IPS DF 6.9 (cell line): ENCODE data around the gene RCOR1.

ENCODE experiments used
- DNase-seq: peaks from one replicate; pipeline ENCODE4 v3.0.0-alpha.2; 2013; ENCODE audit warnings: low read depth, low spot score
- H3K27ac ChIP-seq: one replicate; pipeline ENCODE4 v1.5.1; 2013; ENCODE audit warnings: low read length, control low read depth
- H3K27me3 ChIP-seq: 2 replicates; pipeline ENCODE4 v1.6.1; 2013; ENCODE audit warnings: mild to moderate bottlenecking, low read length; ENCODE audit not compliant: control insufficient read depth, insufficient read depth
- H3K36me3 ChIP-seq: 2 replicates; pipeline ENCODE4 v1.6.1; 2013; ENCODE audit warnings: low read length; ENCODE audit not compliant: control insufficient read depth, insufficient read depth
- H3K4me1 ChIP-seq: 2 replicates; pipeline ENCODE4 v1.6.1; 2013; ENCODE audit warnings: low read length; ENCODE audit not compliant: control insufficient read depth, insufficient read depth
- H3K4me3 ChIP-seq: 2 replicates; pipeline ENCODE4 v1.5.1; 2013; ENCODE audit warnings: mild to moderate bottlenecking, low read length
- H3K9me3 ChIP-seq: 2 replicates; pipeline ENCODE4 v1.6.1; 2013; ENCODE audit warnings: low read length, inconsistent platforms; ENCODE audit not compliant: control insufficient read depth, insufficient read depth
- WGBS: extraction: QIAGEN DNeasy Blood & Tissue Kit; methylation state at CpG from one replicate; pipeline ENCODE4 v1.1.7; 2013; ENCODE audit warnings: mixed read lengths, missing lambda C conversion rate; ENCODE audit not compliant: insufficient read length, insufficient coverage; 5-methylcytosine and 5-hydroxymethylcytosine counted together

RCOR1 gene

DNA sequence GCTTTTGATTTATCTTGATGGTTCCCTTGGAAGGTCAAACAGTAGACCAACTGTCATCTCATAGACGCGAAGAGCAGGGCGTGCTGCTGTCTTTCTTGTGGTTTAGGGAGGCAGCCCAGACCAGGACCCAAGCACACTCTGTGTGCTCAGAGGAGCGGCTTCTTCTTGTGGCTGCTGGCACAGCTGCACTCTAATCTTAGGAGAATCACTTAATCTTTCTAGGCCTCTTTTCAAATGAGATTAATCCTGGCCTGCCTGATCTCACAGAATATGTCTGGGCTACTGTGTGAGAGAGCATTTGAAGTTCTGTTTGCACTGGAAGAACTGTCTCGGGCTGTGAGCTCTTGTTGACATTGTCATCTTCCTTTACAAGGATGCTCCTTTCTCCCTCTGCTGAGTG is 124.8 kb downstream of the RCOR1 start:
- no peaks in the 10 kb centered on the region for H3K27me3 ChIP-seq
- H3K4me1 ChIP-seq, result no peaks in the 10 kb centered on the region
- no peaks in the 10 kb centered on the region for H3K9me3 ChIP-seq
- peaks cover 3% of the 10 kb centered on the region; the same call in 1 of the 2 replicates for H3K36me3 ChIP-seq
- no peak for DNase-seq
- no peak overlapping the region for H3K4me3 ChIP-seq
- WGBS, result no CpG with 5 or more reads among the region's 5 CpGs
- H3K27ac ChIP-seq, result no peak overlapping the region

DNA sequence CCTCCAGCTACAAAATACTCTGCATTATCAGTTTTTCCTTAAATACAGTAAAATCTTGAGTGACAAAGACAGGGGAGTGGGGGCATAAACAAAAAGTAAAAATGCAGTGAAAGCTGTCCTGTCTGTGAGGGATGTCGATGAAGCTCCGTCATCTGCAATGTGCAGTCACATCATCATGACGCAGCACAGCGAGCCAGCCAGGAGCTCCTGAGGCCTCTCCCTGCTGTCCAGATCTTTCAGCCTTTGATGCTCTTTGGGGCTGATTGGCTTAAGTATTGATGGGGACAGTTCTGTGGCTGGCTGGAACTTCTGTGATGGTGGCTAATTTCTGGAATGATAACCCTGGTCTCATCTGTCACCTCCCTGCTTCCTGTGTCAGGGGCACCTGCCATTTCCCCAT is 130.2 kb downstream of the RCOR1 start:
- Histone ChIP-seq H3K4me1 (no peaks in the 10 kb centered on the region), H3K9me3 (no peaks in the 10 kb centered on the region), H3K36me3 (peaks cover 10% of the 10 kb centered on the region), H3K27me3 (no peaks in the 10 kb centered on the region), H3K27ac (no peak overlapping the region), H3K4me3 (no peak overlapping the region)
- no CpG with 5 or more reads among the region's 4 CpGs for WGBS
- no peak for DNase-seq

DNA sequence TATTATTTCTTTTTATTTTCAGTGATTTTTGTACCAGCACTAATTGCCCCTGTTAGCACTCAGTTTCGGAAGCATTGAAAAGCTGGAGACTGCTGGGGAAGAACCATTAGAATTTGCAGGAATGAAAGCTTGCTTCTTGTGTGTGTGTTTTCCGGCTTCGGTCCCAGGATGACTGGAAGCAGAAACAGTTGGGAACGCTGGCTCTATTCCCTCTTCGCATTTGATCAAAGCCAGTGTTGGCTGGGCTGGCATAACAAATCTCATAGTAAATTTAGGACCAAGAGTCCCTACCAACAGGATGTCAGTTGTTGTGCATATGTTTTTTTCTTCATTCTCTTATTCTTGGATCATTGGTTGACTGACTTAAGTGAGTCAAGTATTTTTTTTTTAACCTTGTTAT is 131.2 kb downstream of the RCOR1 start:
- H3K4me1 ChIP-seq, result no peaks in the 10 kb centered on the region
- peaks cover 10% of the 10 kb centered on the region for H3K36me3 ChIP-seq
- H3K27me3 ChIP-seq, result no peaks in the 10 kb centered on the region
- no peak overlapping the region for H3K4me3 ChIP-seq
- no CpG with 5 or more reads among the region's 5 CpGs for WGBS
- H3K27ac ChIP-seq, result no peak overlapping the region
- no peaks in the 10 kb centered on the region for H3K9me3 ChIP-seq
- no peak for DNase-seq

DNA sequence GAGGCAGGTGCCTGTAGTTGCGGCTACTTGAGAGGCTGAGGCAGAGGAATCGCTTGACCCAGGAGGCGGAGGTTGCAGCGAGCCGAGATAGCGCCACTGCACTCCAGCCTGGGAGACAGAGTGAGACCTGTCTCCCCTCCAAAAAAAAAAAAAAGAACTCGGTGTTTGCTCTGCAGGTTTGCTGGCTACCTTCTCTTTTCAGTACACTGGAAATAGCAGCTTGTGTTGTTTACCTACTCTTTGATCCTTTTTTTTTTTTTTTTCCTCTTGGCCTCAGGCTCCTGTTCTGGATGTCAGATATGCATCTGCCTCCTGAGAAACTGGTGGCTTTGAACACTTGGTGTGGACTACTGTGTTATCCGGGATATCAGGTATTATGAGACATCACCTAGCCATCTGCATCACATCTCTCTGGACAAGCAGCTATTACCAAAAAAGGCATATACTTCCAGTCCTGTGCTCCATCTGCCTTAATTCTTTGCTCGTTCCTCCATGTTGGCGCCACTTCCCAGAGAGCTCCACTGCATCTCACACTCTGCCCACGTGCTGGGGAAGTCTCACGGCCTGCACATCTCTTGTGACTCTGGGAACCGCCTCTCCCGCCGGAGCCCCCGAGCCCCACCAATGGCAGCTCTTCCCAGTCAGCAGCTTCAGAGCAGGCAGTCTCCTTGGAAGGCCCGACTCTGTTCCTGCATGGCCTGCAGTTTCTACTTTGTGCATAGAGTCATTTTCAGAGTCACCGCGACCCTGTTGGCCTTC is 133.9 kb downstream of the RCOR1 start:
- DNase-seq, result no peak
- Histone ChIP-seq H3K36me3 (peaks cover 7% of the 10 kb centered on the region), H3K9me3 (no peaks in the 10 kb centered on the region), H3K27ac (no peak overlapping the region), H3K27me3 (no peaks in the 10 kb centered on the region), H3K4me1 (no peaks in the 10 kb centered on the region), H3K4me3 (no peak overlapping the region)
- no CpG with 5 or more reads among the region's 19 CpGs for WGBS

DNA sequence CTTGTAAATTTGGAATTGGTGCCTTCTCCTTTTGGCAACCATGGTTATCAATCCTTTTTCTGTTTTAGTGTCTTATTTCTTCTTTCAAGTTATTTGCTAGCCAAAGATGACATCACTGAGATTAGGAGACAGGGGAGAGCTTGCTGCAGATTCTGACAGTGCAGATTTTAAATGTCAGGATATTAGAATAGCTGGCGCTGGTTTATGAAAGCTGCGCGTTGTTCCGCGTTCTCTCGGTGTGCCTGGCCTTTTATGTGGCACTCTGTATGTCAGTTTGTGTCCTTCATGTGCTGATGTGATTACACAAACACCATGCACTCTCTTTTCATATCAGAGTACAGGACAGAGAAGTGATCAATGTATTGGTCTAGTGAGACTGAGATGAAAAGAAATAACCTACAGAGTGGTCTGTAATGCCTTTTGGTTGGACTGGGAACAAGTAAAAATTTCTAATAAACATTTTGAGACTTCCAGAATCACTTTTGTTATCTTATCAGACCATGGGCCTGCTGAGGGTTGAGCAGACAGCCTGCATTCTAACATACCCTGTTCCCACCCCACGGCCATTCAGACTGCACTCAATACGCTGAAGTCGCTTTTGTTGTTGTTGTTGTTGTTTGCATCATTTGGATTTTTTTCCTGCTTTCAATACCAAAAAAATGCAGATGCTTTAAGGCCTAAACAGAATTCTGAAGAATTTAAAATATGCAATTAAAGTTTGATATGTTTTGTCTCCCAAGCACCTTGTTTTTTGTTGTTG is 135.1 kb downstream of the RCOR1 start:
- no peak for DNase-seq
- no peaks in the 10 kb centered on the region for H3K4me1 ChIP-seq
- whole genome bisulfite sequencing, result no CpG with 5 or more reads among the region's 9 CpGs
- H3K27ac ChIP-seq, result no peak overlapping the region
- peaks cover 7% of the 10 kb centered on the region for H3K36me3 ChIP-seq
- no peaks in the 10 kb centered on the region for H3K9me3 ChIP-seq
- H3K4me3 ChIP-seq, result no peak overlapping the region
- no peaks in the 10 kb centered on the region for H3K27me3 ChIP-seq

DNA sequence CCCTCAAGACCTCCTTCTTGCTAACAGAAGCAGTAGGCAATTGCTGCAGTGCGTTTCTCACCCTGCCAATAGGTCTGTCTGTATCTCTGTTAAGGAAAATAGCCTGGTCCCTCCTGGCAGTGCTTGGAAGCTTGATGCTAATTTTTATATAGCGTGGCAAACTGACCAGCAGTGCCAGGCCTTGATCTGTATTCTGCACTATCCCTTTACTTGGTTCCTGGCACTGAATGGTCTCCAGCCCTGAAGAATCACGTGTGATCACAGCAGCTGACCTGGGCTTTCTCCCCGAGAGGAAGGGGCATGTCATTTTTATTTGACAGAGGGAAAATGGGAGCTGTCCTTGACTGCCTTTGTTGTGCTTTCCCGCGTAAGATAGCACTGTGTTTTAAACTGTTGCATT is 136.1 kb downstream of the RCOR1 start:
- peaks cover 5% of the 10 kb centered on the region for H3K36me3 ChIP-seq
- no peaks in the 10 kb centered on the region for H3K27me3 ChIP-seq
- H3K4me3 ChIP-seq, result no peak overlapping the region
- DNase-seq, result no peak
- WGBS, result no CpG with 5 or more reads among the region's 6 CpGs
- H3K27ac ChIP-seq, result no peak overlapping the region
- no peaks in the 10 kb centered on the region for H3K4me1 ChIP-seq
- H3K9me3 ChIP-seq, result no peaks in the 10 kb centered on the region

DNA sequence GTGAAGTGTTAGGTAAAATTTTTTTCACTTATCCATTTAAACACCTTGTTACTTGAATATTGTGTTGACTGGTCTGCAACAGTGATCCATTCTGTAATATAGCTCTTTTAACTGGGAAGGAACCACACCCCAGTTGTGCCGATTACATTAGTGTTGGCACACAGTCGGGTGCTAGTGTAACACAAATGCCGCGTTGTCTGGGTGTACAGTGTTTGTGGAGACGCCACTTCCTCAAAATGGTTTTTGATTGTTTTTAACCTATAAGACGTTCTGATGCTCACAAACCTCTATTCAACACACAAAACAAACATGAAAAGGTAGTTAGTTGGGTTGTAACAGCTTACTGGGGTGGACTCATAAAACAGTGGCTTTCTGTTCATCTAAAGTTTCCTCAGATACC is 136.8 kb downstream of the RCOR1 start:
- no peak for DNase-seq
- H3K27me3 ChIP-seq, result no peaks in the 10 kb centered on the region
- H3K36me3 ChIP-seq, result peaks cover 5% of the 10 kb centered on the region
- H3K9me3 ChIP-seq, result no peaks in the 10 kb centered on the region
- no peak overlapping the region for H3K27ac ChIP-seq
- no CpG with 5 or more reads among the region's 6 CpGs for WGBS
- no peaks in the 10 kb centered on the region for H3K4me1 ChIP-seq
- H3K4me3 ChIP-seq, result no peak overlapping the region

DNA sequence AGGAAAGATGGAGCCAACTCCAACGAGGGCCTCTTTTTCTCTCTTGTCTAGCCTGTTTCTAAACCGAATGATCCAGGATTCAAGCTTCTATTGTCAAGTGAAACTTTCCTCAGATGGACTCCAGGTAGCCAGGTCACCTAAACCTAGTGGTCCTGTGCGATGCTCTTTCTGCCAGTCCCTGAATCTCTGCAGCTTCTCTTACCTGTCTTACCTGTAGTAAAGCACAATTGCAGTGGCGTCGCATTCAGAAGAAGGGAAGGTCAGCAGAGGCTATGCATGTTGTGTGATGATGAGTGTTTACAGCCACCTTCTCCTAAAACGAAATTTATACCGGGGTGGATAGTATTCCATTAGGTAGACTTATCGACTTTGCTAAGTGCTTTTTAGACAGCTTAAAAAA is 137.4 kb downstream of the RCOR1 start:
- Histone ChIP-seq H3K4me1 (no peaks in the 10 kb centered on the region), H3K9me3 (no peaks in the 10 kb centered on the region), H3K36me3 (peaks cover 5% of the 10 kb centered on the region), H3K27ac (no peak overlapping the region), H3K27me3 (no peaks in the 10 kb centered on the region), H3K4me3 (no peak overlapping the region)
- no peak for DNase-seq
- WGBS, result 100% methylated on average over 1 of the region's 8 CpGs

DNA sequence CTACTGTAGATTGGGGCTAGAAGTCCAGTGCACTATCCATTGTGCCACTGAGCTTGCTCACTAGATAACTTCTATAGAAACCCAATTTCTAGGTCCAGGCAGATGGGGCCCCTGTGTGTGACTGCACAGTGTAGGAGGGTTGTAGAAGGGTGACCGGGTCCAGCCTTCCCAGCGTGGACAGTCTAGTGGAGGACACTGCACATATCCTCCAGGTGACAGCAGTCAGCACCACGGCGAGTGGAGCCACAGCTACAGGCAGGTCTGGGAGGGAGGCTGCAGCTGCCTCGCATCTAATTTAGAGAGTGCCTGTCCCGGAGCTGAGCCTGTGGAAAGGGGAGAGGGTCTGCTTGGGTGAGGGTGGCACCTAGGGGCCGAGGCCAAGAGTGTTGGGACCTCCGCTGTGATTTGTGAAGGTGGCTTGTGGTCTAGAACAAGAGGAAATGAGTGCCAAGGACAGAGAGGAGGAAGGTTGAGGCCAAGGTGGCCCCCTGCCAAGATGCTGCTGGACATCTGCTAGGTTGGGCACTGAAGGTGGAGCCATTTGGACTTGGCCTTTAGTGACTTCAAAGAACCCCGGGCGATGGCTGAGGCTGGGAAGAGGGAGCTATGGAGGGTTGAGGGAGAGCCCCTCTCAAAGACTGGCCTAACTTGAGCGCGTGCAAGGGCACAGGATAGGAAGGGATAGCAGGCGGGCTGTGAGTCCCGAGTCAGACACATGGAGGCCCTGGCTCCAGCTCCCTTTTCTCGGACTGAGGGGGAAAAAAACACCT is 138.8 kb downstream of the RCOR1 start:
- Histone ChIP-seq H3K27ac (no peak overlapping the region), H3K27me3 (no peaks in the 10 kb centered on the region), H3K4me1 (no peaks in the 10 kb centered on the region), H3K9me3 (no peaks in the 10 kb centered on the region), H3K4me3 (no peak overlapping the region), H3K36me3 (peaks cover 5% of the 10 kb centered on the region; the same call in 1 of the 2 replicates)
- DNase-seq, result no peak
- WGBS, result no CpG with 5 or more reads among the region's 15 CpGs
